DND-41 (cell line): ENCODE data around the gene DHX38.
"Not testable (repeated sequence)": the region's sequence is repeated elsewhere in the genome, so short reads cannot be mapped to it uniquely, and the experiment has no call there.

Source experiments
- CTCF ChIP-seq: IDR thresholded peaks from 2 replicates; pipeline ENCODE4 v1.5.1; 2012; ENCODE audit warnings: borderline replicate concordance, low read length, moderate library complexity, mild to moderate bottlenecking; ENCODE audit not compliant: poor library complexity, severe bottlenecking; ENCODE audit errors: extremely low read depth
- EZH2 ChIP-seq: IDR thresholded peaks from 3 replicates; pipeline ENCODE4 v1.6.1; 2012; ENCODE audit warnings: borderline replicate concordance, low read depth, mild to moderate bottlenecking, moderate library complexity, low read length, inconsistent platforms; ENCODE audit not compliant: severe bottlenecking

DNA sequence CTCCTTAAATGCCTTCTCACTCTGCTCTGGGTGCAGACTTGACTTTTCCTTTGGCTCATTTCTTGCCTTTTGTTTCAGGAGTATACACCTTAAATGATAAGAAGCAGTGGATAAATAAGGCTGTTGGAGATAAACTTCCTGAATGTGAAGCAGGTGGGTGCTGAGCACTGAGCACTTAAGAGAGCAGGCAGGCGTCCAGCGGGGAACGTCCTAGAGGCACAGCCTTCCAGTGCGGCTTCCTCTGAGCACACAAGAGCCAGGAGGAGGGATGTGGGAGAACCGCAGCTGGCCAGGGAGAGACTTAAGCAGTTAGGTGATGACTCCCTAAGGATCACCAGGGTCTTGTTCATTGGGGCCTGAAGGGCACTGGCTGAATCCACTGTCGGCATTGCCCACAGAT is 18.6 kb upstream of the DHX38 start:
- TF ChIP-seq CTCF, EZH2: not testable (repeated sequence)
